ENCODE measurements around the gene CTDSPL.
"Not testable (repeated sequence)": the region's sequence is repeated elsewhere in the genome, so short reads cannot be mapped to it uniquely, and the experiment has no call there.

CTDSPL gene

DNA sequence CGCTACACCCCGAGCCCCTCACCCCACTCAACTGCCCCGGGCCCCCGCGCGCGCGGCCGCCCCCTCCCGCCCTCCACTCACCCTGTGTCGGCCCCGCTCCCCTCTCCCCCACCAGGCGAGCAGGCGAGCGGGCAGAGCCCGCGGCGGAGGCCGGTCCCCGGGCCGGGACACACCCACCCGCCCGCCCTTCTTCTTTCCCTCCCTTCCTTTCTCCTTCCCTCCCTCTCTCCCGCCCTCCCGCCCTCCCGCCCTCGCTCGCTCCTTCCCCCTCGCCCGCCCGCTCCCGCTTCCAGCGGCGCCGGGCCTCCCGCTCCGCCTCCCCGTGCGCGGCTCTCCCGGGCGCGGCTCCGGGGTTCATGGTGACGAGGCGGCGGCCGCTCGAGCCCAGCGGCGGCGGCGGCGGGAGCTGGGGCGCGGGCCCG, at the start of gene CTDSPL:
Gene CTDSPL (plus strand): TSS at position 261 of the 422 bp plus-strand sequence. CDS start 320 bp downstream, outside the sequence.
- peak; percentile 69 for DNase-seq (ENCODE audit: low read depth)

- peak; percentile 55 for DNase-seq (ENCODE audit: low read depth)
Observed at GRCh38 chr3:37812499-37812896, 49.2 kb upstream of the CTDSPL start.

GRCh38 chr3:37813403-37813802, 48.3 kb upstream of the CTDSPL start:
- no peak for DNase-seq (ENCODE audit: low read depth)

DNA sequence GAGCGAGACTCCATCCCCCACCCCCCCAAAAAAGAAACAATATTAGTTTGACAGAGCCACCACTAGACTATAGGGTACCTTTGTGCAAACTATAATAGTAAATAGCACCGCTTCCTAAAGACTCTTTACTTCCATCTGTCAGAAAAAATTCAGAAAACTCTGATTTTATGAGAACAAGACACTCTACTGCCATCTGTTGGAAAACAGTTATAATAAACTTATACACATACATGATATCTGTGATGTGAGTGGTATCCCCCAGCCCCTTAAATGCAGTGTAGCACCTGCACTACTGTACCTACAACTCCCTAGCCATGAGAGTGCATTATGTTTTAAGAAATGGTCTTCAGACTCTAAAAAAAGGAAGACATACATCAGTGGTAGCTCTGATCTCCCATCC, 47.1 kb upstream of the CTDSPL start:
- DNase-seq (ENCODE audit: low read depth), result no peak

- DNase-seq (ENCODE audit: low read depth), result not testable (repeated sequence)
Observed at GRCh38 chr3:37815156-37815555, 46.5 kb upstream of the CTDSPL start.

- peak; percentile 39 for DNase-seq (ENCODE audit: low read depth)
Observed at GRCh38 chr3:37816271-37816670, 45.4 kb upstream of the CTDSPL start.

GRCh38 chr3:37819591-37819990, 42.1 kb upstream of the CTDSPL start:
- DNase-seq (ENCODE audit: low read depth), result no peak

DNA sequence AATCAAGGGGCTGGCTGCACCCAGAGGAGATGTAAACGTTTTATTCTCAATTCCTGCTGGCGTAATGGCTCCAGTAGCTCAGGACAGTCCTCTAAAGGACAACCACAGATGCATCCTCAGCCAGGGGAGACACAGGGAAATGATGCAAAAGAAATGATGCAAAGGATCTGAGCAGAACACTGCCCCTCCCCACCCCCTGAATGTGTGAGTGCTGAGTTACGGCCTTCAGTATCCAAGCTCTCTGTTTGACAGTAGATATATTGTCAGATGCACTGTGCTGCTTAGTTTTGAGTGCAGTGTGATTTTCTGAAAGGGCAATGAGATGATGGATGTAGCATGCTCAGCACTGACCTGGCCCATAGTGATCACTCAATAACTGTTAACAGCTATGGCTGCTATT, 41.4 kb upstream of the CTDSPL start:
- DNase-seq (ENCODE audit: low read depth), result no peak

DNA sequence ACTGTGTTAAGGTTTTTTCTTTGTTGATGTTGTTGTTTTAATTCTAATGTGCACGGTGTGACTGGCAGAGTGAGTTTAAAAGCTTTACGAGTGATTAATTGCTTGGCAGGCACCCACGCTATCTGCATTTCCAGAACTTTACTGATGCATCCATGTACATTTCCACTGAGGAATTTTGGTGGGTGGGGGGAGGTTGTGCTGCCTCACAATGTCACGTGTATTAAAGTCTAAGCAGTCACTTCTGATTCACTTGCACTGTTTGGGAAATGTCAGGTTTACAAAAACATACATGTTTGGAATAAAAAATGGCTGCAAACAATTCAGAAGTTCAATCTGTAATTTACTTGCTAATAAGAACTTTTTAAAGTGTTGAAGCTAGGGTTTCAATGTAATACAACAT, 38.5 kb upstream of the CTDSPL start:
- DNase-seq (ENCODE audit: low read depth), result no peak

DNA sequence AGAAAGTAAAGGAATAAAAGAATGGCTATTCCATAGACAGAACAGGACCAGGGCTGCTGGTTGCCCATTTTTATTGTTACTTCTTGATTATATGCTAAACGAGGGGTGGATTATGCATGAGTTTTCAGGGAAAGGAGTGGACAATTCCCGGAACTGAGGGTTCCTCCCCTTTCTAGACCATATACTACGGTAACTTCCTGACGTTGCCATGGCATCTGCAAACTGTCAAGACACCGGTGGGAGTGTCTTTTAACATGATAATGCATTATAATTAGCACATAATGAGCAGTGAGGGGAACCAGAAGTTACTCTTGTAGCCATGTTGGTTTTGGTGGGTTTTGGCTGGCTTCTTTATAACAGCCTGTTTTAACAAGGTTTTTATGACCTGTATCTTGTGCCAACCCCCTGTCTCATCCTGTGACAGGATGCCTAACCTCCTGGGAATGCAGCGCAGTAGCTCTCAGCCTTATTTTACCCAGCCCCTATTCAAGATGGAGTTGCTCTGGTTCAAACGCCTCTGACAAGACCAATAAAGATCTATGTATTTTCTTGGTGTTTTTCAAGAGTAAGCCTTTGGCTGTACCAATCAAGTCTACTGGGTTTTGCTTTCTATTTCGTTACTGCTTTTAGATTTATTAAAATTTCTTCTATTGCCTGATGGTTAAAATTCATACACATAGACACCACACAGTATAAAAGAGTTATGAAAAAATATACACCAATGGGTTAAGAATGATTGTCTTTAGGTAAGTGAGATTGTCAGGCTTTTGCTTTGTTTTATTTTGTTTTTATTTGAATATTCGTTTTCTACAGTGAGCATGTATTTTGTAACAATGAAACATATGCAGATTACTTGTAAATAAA, 37.4 kb upstream of the CTDSPL start:
- no peak for DNase-seq (ENCODE audit: low read depth)

DNA sequence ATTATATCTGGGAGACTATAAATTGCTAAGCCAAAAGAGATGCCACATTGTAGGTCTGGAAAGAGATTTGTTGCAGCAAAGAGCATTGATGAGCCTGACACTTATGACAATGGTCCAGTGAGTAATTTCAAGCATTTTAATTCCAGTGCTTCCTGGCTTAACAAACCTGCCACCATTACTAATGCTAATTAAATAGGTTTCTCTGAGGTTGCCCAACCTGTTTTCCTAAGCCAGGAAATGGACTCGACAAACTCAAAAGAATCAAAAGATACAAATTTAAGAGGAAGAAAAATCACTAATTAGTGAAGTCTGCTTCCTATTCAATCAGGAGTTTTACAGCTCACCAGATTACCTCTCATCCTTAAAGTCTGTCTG, 36.7 kb upstream of the CTDSPL start:
- DNase-seq (ENCODE audit: low read depth), result no peak

GRCh38 chr3:37825744-37826400, 35.8 kb upstream of the CTDSPL start:
- DNase-seq (ENCODE audit: low read depth), result no peak

- DNase-seq (ENCODE audit: low read depth), result no peak
Observed at GRCh38 chr3:37826502-37826901, 35.2 kb upstream of the CTDSPL start.

- no peak for DNase-seq (ENCODE audit: low read depth)
Observed at GRCh38 chr3:37826933-37827332, 34.7 kb upstream of the CTDSPL start.

DNA sequence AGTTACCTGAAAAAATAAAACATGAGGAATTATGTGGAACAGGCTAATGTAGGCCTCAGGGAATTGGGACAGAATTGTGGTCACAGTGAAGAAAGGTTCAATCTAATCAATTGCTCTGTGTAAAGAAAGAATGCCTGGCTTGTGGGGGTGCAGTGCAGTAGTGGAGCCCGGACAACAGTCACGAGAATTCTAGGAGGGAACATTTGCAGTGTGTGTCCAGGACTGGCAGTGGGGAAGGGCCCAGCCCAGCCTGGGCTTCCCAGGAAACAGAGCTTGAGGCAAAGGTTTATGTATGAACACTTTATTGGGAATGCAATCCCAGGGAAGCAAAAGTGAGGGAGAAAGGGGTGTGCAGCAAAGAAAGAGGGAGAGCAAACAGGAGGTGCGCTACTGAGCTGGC, 29.2 kb upstream of the CTDSPL start:
- no peak for DNase-seq (ENCODE audit: low read depth)

GRCh38 chr3:37833302-37834186, 28.1 kb upstream of the CTDSPL start:
- no peak for DNase-seq (ENCODE audit: low read depth)

DNA sequence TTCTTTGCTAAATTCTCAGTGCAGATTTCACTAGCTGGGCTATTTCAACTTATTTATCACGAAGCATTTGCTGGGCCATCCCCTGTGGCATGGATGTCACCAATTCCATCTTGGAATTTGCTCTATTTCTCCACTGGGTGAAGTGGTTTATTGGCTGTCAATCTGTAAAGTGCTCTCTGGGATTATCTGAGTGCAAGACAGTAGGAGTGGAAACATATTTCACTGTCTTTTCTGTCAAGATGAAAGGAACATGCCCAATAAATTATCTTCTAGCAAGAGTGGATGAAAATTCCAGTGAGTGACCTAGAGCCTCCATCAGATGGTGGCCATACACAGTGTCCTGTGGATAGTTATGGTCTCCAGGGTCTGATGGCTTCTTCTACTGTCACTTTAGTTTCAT, 25.1 kb upstream of the CTDSPL start:
- no peak for DNase-seq (ENCODE audit: low read depth)

DNA sequence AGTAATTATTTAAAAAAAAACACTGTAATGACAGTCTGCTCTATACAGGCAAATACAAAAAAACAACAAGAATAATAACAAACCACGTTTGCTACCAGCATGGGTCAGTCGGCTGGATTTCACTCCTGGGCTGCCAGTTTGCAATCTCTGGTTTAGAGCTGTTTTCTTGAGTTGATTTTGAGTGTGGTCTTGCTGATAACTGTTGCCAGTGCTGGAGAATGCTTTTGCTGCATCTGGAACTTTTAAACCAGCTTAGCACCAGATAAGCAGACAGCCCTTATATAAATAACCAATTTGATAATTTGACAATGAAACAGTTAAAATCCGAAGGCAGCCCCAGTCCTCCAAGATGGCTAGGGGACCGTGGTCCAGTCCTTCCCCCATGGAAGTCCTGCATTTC, 14.0 kb upstream of the CTDSPL start:
- DNase-seq (ENCODE audit: low read depth), result no peak

DNA sequence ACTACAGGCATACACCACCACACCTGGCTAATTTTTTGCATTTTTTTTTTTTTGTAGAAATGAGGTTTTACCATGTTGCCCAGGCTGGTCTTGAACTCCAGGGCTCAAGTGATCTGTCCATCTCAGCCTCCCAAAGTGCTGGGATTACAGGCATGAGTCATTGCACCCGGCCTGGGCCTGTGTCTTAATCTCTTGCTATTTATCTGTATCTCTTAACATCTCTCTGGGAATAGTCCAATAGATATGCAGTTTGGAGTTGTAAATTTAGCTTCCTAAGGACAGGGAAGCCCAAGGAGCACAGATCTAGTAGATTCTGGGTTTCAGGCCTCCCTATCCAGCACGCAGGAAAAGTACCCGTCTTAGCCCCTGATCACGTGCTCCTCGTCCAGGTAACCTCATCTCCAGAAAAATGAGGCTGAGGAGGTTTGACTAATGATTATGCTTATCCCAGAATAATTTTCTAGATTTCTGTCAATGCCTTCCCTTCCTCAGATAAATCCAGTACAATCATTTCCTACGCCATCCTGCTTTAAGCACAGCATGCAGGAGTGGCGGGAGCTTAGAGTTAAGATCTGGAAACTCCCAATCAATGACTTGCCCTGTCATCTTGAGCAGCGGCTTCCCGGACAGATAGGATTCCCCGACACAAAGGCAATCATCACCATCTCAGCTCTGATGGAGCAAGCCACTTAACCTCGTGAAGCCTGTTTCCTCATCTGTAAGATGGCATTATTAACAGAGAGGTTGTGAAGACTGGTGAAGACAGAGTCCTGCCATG, 12.3 kb upstream of the CTDSPL start:
- no peak for DNase-seq (ENCODE audit: low read depth)

- no peak for DNase-seq (ENCODE audit: low read depth)
Observed at GRCh38 chr3:37852097-37852496, 9.6 kb upstream of the CTDSPL start.

GRCh38 chr3:37852771-37853170, 8.9 kb upstream of the CTDSPL start:
- no peak for DNase-seq (ENCODE audit: low read depth)

Measured in fibroblast of gingiva (primary cell).